A549 treated with dexamethasone at 1 μM for 4 hours (cell line): ENCODE results near the gene LRRC52. TPM values are rescaled to one million over a fixed set of nuclear protein-coding genes. Genes with fewer than 3 reads are reported as not detected.

ENCODE experiments used
- total RNA-seq: library from RNA; stranded (reverse); fragments of 200-300 nt; extraction: Qiagen RNA extraction; gene quantifications from 5 replicates; pipeline ENCODE4 v1.2.3, GENCODE V29; 2022

LRRC52 gene, protein sequence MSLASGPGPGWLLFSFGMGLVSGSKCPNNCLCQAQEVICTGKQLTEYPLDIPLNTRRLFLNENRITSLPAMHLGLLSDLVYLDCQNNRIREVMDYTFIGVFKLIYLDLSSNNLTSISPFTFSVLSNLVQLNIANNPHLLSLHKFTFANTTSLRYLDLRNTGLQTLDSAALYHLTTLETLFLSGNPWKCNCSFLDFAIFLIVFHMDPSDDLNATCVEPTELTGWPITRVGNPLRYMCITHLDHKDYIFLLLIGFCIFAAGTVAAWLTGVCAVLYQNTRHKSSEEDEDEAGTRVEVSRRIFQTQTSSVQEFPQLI
- total RNA-seq: not detected in 5 replicates

DNA sequence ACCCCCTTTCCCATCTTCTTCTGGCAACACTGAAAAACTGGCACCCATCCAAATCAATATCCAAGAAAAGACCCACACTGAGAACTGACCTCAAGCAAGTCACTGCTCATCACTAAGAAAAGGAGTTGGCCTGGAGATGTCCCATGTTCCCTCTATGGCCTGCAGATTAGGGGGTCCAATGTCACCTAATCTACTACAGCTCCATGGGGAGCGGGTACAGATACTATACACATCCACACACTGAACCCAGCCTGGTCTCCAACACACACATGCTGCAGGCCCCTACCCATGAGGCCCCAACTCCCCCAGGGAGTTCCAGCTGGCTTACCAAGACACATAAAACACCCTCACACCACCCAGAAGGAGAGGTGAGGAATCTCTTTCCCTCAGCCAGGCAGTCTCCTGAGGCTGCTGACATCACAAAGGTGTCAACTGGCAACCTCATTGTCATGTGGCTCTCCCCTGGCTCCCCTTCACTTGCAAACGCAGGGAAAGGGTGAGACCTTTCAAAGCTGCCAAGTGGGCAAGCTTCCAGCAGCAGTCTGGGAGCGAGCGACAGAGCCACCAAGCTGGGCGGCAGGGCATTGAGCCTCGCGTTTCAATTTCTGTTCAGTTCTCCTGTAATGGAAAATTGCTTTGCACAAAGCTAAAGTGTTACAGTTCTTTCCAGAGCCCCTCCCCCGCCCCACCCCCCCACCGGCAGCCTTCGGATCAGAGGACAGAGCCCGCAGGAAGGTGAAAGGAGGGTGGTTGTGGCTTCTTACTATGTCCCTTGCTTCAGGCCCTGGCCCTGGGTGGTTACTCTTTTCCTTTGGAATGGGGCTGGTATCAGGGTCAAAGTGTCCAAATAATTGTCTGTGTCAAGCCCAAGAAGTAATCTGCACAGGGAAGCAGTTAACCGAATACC, at the start of gene LRRC52:
Gene LRRC52 (plus strand): TSS at position 469 of the 907 bp plus-strand sequence. CDS start 297 bp downstream, at position 766.

Other genes starting within 250 kb of the LRRC52 start
- gene LMX1A, start 187.3 kb upstream of the LRRC52 start, total RNA-seq: 0.05 TPM in 1 of 5 replicates, not detected in the others
- 0.05 to 0.08 TPM (median 0.06 TPM) in 3 of 5 replicates, not detected in the others for gene RXRG, start 98.9 kb upstream of the LRRC52 start, total RNA-seq
- gene MGST3, start 87.2 kb downstream of the LRRC52 start, total RNA-seq: 182 to 250 TPM (median 193 TPM) in 5 replicates
- 36.8 to 41.7 TPM (median 39.4 TPM) in 5 replicates for gene ALDH9A1, start 154.6 kb downstream of the LRRC52 start, total RNA-seq
- gene TMCO1, start 224.9 kb downstream of the LRRC52 start, total RNA-seq: 174 to 199 TPM (median 183 TPM) in 5 replicates